Upper lobe of left lung (tissue), 4 donors: ENCODE results near the gene SLC4A4.

Source experiments
- CTCF ChIP-seq, 6 experiments: fragments of 450-650 bp in 4 of 6; fragments of 200-600 bp in 2 of 6; sonication (generic) in 2 of 6; IDR thresholded peaks; one replicate each; pipeline ENCODE4 v1.5.1; 2016 to 2019; ENCODE audit warnings: antibody characterized with exemption in 6 of 6
- POLR2A ChIP-seq, 4 donors: fragments of 450-650 bp; IDR thresholded peaks; one replicate each; pipeline ENCODE4 v1.5.1; 2016 to 2017; ENCODE audit warnings: antibody characterized with exemption in 4 of 4, mild to moderate bottlenecking in 2 of 4
- POLR2AphosphoS5 ChIP-seq, 2 donors: sonication (generic); formaldehyde crosslinking; IDR thresholded peaks; one replicate each; pipeline ENCODE4 v1.5.1; 2017; ENCODE audit warnings: antibody characterized with exemption in 2 of 2

DNA sequence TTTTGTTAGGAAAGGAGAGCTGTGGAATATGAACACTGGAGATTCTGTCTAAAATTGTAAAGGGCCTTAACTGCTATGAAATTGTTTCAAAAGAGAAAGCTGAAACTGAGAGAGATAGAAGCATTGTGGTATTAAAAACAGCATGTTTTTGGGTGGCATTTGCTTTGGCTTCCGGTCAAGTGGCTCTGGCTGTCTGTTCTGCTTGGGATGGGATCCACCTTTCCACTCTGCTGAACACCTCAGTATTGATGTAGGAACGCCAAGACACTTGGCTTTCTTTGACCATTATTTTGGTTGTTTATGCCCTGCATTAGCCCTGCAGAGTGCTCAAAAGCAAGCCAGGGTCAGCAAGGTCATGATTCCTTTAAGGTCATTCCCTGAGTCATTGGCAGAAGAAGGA, 199.7 kb downstream of the SLC4A4 start:
- TF ChIP-seq CTCF (IDR thresholded peaks at IDR 0.05) (no peak), POLR2AphosphoS5 (IDR thresholded peaks at IDR 0.05) (no peak), POLR2A (IDR thresholded peaks at IDR 0.05) (no peak)
